22Rv1 (cell line): ENCODE results near the gene ZBTB11.
"Not testable (repeated sequence)": the region's sequence is repeated elsewhere in the genome, so short reads cannot be mapped to it uniquely, and the experiment has no call there.

Source experiments
- H3K27ac ChIP-seq: fragments of 450-650 bp; 2 replicates; pipeline ENCODE4 v1.5.1; 2017
- ZFX ChIP-seq: fragments of 450-650 bp; IDR thresholded peaks from 2 replicates; pipeline ENCODE4 v1.6.1; 2017; ENCODE audit warnings: antibody characterized with exemption, borderline replicate concordance
- TF ChIP-seq, protein P1 (sequence below): fragments of 450-650 bp; IDR thresholded peaks from 2 replicates; pipeline ENCODE4 v1.5.1; 2017; ENCODE audit warnings: mild to moderate bottlenecking

Gene ZBTB11

DNA sequence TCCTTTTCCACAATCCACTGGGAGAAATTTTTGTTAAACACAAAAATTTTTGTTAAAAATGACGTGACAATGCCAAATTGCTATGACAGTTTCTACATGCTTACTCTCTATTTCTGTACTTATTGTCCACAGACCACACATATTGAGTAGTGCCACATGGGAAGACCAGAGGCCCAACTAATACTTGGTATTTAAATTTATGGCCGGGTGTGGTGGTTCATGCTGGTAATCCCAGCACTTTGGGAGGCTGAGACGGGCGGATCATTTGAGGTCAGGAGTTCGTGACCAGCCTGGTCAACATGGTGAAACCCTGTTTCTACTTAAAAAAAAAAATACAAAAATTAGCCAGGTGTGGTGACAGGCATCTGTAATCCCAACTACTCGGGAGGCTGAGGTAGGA, 20.3 kb downstream of the ZBTB11 start:
- TF ChIP-seq ZFX, result no peak
- TF ChIP-seq, protein P1, sequence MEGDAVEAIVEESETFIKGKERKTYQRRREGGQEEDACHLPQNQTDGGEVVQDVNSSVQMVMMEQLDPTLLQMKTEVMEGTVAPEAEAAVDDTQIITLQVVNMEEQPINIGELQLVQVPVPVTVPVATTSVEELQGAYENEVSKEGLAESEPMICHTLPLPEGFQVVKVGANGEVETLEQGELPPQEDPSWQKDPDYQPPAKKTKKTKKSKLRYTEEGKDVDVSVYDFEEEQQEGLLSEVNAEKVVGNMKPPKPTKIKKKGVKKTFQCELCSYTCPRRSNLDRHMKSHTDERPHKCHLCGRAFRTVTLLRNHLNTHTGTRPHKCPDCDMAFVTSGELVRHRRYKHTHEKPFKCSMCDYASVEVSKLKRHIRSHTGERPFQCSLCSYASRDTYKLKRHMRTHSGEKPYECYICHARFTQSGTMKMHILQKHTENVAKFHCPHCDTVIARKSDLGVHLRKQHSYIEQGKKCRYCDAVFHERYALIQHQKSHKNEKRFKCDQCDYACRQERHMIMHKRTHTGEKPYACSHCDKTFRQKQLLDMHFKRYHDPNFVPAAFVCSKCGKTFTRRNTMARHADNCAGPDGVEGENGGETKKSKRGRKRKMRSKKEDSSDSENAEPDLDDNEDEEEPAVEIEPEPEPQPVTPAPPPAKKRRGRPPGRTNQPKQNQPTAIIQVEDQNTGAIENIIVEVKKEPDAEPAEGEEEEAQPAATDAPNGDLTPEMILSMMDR, result no peak
- no peak overlapping the region for H3K27ac ChIP-seq

DNA sequence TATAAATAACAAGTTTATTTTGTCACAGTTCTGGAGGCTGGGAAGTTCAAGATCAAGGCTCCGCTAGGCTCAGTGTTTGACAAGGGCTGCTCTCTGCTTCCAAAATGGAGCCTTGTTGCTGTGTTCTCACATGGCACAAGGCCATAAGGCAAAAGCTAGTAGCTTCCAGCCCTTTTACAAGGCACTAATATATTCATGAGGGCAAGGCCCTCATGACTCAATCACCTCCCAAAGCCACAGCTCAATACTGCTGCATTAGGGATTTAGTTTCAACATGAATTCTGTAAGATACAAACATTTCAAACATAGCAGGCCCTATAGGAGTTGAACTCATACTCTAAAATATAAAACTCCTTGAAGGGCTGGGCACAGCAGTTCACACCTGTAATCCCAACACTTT, 30.2 kb downstream of the ZBTB11 start:
- no peak overlapping the region for H3K27ac ChIP-seq
- TF ChIP-seq, protein P1, result no peak
- no peak for TF ChIP-seq ZFX

DNA sequence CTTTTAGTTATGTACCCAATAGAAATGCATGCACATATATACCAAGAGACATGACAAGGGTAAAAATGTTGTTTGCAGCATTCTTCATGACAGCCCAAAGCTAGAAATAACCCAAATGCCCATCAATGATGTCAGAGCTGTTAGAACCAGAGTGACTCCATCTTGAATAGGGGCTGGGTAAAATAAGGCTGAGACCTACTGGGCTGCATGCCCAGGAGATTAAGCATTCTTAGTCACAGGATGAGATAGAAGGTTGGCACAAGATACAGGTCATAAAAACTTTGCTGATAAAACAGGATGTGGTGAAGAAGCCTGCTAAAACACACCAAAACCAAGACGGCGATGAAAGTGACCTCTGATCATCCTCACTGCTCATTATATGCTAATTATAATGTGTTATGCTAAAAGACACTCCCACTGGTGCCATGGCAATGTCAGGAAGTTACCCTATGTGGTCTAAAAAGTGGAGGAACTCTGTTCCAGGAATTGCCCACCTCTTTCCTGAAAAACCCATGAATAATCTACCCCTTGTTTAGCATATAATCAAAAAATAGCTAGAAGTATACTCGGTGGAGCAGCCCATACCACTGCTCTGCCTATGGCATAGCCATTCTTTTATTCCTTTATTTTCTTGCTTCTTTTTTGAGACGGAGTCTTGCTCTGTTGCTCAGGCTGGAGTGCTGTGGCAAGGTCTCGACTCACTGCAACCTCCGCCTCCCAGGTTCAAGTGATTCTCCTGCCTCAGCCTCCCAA, 32.9 kb downstream of the ZBTB11 start:
- TF ChIP-seq ZFX, result no peak
- no peak overlapping the region for H3K27ac ChIP-seq

DNA sequence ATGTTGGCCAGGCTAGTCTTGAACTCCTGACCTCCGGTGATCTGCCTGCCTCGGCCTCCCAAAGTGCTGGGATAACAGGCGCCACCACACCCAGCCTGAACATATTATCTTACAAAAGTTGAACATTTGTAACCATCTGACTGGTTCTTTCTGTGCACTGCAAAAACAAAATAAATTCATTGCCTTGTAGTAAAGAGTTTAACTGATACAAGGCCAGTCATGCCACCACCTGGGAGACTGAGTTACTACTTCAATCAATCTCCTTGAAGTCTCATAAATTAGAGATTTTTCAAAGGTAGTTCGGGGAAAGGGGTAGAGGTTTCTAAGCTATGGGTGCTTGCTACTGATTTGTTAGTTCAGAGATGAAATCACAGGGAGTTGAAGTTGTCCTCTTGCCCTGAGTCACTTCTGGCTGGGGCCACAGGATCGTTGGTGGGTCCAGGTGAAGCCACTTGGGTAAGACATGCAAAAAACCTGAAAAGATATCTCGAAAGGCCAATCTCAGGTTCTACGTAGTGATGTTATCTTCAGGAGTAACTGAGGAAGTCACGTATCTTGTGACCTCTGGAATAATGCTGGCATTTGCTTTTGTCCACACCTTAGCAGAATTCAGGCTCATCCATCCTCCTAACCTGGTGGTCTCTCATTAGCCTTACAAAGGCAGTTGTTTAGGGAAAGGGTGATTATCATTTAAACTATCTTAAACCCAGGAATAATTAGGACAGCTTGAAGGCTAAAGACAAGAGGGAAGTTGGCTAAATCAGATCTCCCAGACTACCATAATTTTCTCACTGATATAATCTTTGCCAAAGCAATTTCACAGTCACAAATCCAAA, 33.7 kb downstream of the ZBTB11 start:
- H3K27ac ChIP-seq, result no peak overlapping the region
- no peak for TF ChIP-seq ZFX
- TF ChIP-seq, protein P1, result no peak

DNA sequence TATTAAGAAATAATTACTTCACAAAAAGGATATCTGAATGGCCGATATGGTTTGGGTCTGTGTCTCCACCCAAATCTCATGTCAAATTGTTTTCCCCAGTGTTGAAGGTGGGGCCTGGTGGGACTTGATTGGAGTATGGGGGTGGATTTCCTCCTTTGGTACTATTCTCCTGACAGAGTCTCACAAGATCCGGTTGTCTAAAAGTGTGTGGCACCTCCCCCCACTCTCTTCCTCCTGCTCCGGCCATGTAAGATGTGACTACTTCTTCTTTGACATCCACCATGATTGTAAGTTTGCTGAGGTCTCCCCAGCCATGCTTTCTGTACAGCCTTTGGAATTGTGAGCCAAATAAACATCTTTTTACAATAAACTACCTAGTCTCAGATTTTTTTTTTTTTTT, 34.5 kb downstream of the ZBTB11 start:
- TF ChIP-seq ZFX, result no peak
- TF ChIP-seq, protein P1, result no peak
- H3K27ac ChIP-seq, result no peak overlapping the region

DNA sequence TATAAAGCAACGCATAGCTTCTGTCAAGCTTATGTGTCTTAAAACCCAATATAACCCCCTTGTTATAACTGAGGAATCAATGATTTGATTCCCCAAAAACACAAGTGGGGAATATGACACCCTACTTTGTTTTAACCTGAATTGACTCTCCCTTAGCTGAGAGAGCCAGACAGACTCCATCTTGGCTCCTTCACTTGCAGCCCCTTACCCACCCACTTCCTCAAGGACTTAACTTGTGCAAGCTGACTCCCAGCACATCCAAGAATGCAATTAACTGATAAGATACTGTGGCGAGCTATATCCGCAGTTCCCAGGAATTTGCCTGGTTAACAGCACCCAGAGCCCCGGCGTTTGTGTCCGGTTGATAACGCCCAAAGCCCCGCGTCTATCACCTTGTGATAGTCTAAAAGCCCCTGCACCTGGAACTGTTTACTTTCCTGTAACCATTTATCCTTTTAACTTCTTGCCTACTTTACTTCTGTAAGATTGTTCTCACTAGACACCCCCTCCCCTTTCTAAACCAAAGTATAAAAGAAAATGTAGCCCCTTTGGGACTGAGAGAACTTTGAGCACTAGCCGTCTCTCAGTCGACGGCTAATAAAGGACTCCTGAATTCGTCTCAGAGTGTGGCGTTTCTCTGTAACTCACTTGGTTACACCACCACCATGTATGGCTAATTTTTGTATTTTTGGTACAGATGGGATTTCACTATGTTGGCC, 35.4 kb downstream of the ZBTB11 start:
- not testable (repeated sequence) for H3K27ac ChIP-seq

DNA sequence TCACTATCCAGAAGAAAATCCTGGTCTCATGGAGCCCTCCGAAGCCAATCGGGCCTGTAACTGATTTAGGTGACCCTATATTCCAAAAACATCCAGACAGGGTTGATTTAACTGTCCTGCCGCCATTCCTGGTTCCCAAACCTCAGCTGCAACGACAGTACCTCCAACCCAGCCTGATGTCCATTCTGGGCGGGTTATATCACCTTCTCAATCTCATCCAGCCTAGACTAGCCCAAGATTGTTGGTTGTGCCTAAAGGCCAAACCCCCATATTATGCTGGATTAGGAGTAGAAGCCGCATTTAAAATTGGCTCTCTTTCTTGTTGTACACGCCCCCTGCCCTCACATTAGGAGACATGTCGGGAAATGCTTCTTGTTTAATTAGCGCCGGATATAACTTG, 36.7 kb downstream of the ZBTB11 start:
- H3K27ac ChIP-seq, result no peak overlapping the region
- TF ChIP-seq, protein P1, result no peak
- no peak for TF ChIP-seq ZFX
